Adrenal gland (tissue), 5 donors: ENCODE data around the gene PERM1.
A peak's percentile ranks its signal among the peaks of the same experiment; 100 is the strongest.

ENCODE experiments used
- POLR2A ChIP-seq, 2 donors: fragments of 450-650 bp; IDR thresholded peaks; one replicate each; pipeline ENCODE4 v1.6.1; 2017; ENCODE audit warnings: antibody characterized with exemption in 2 of 2, mild to moderate bottlenecking in 2 of 2, moderate library complexity in 1 of 2
- TF ChIP-seq, protein P1 (sequence below), 6 experiments: fragments of 450-650 bp in 4 of 6; fragments of 200-600 bp in 2 of 6; sonication (generic) in 1 of 6; IDR thresholded peaks; 1 replicate in 5 of 6; 2 replicates in 1 of 6; pipeline versions ENCODE4 v1.5.1 to v1.8.0; 2016 to 2021; ENCODE audit warnings: antibody characterized with exemption in 6 of 6, mild to moderate bottlenecking in 2 of 6, moderate library complexity in 1 of 6
- donor health status: DM: no; HTN: no; CAD: no.

DNA sequence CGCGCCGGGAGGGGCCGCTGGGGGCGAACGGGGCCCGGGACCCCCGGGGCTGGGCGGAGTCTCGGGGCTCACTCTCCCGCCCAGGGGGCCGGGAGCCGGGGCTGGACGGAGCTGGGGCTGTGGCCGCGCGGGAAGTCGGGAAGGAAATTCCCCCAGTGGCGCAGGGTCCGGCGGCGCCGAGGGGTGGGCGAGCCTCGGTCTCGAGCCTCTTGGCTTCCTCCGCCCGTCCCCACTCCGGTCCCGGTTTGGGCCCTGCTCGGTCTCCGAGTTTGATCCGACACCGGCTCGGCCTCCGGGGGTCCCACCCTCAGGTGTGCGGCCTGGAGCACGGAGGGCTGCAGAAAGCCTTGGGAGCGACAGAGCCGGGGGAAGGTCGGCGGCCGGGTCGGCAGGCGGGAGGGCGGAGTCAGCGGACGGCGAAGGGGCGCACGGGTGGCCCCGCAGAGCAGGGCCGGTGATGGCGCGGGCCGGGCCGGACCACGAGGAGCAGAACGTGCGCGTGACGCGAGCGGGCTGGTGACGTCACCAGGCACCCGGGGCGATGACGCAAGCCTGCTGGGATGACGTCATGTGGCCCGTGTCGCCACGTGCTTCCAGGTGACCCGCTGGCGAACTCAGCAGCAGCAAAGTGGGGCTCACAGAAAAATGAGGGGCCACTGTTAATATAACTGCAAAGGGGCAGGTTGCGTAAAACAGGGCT is 18.6 kb upstream of the PERM1 start:
- TF ChIP-seq, protein P1, sequence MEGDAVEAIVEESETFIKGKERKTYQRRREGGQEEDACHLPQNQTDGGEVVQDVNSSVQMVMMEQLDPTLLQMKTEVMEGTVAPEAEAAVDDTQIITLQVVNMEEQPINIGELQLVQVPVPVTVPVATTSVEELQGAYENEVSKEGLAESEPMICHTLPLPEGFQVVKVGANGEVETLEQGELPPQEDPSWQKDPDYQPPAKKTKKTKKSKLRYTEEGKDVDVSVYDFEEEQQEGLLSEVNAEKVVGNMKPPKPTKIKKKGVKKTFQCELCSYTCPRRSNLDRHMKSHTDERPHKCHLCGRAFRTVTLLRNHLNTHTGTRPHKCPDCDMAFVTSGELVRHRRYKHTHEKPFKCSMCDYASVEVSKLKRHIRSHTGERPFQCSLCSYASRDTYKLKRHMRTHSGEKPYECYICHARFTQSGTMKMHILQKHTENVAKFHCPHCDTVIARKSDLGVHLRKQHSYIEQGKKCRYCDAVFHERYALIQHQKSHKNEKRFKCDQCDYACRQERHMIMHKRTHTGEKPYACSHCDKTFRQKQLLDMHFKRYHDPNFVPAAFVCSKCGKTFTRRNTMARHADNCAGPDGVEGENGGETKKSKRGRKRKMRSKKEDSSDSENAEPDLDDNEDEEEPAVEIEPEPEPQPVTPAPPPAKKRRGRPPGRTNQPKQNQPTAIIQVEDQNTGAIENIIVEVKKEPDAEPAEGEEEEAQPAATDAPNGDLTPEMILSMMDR (IDR thresholded peaks at IDR 0.05): peak in 1 of 6 experiments; percentile 3
- TF ChIP-seq POLR2A (IDR thresholded peaks at IDR 0.05): no peak
